Peyer's patch (tissue), 4 donors: ENCODE results near the gene SMS.

Experiments used
- POLR2A ChIP-seq, 2 donors: fragments of 450-650 bp; IDR thresholded peaks; one replicate each; pipeline ENCODE4 v1.5.1; 2017; ENCODE audit warnings: antibody characterized with exemption in 2 of 2, mild to moderate bottlenecking in 2 of 2, moderate library complexity in 2 of 2
- TF ChIP-seq, protein P1 (sequence below), 6 experiments: fragments of 450-650 bp in 4 of 6; fragments of 200-600 bp in 2 of 6; sonication (generic) in 1 of 6; IDR thresholded peaks; one replicate each; pipeline ENCODE4 v1.5.1; 2017 to 2019; ENCODE audit warnings: antibody characterized with exemption in 6 of 6, mild to moderate bottlenecking in 3 of 6, moderate library complexity in 1 of 6

DNA sequence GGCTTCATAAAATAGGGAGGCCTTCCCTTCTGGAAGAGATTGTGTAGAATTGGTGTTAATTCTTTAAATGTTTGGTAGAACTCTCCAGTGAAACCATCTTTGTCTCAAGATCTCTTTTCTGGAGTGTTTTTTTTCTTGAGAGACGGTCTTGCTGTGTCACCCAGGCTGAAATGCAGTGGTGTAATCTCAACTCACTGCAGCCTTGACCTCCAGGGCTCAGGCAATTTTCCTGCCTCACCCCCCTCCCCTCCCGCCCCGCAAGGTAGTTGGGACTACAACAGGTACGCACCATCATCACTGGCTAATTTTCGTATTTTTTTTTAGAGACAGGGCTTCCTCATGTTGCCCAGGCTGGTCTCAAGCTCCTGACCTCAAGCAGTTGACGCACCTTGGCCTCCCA, 12.1 kb downstream of the SMS start:
- no peak for TF ChIP-seq POLR2A (IDR thresholded peaks at IDR 0.05)
- TF ChIP-seq, protein P1, sequence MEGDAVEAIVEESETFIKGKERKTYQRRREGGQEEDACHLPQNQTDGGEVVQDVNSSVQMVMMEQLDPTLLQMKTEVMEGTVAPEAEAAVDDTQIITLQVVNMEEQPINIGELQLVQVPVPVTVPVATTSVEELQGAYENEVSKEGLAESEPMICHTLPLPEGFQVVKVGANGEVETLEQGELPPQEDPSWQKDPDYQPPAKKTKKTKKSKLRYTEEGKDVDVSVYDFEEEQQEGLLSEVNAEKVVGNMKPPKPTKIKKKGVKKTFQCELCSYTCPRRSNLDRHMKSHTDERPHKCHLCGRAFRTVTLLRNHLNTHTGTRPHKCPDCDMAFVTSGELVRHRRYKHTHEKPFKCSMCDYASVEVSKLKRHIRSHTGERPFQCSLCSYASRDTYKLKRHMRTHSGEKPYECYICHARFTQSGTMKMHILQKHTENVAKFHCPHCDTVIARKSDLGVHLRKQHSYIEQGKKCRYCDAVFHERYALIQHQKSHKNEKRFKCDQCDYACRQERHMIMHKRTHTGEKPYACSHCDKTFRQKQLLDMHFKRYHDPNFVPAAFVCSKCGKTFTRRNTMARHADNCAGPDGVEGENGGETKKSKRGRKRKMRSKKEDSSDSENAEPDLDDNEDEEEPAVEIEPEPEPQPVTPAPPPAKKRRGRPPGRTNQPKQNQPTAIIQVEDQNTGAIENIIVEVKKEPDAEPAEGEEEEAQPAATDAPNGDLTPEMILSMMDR (IDR thresholded peaks at IDR 0.05) = no peak
